HG03571 (cell line): ENCODE measurements around the gene FOSL2.
"Not testable (repeated sequence)": the region's sequence is repeated elsewhere in the genome, so short reads cannot be mapped to it uniquely, and the experiment has no call there.

ENCODE experiments used
- ATAC-seq: cut with Tn5 transposase; IDR thresholded peaks from one replicate; pipeline ENCODE4 v1.9.1; 2021; ENCODE audit not compliant: unreplicated experiment

The FOSL2 gene

DNA sequence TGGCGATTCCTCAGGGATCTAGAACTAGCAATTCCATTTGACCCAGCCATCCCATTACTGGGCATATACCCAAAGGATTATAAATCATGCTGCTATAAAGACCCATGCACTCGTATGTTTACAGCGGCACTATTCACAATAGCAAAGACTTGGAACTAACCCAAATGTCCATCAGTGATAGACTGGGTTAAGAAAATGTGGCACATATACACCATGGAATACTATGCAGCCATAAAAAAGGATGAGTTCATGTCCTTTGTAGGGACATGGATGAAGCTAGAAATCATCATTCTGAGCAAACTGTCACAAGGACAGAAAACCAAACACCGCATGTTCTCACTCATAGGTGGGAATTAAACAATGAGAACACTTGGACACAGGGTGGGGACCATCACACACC lies 20.9 kb upstream of the FOSL2 start:
- ATAC-seq = not testable (repeated sequence)

DNA sequence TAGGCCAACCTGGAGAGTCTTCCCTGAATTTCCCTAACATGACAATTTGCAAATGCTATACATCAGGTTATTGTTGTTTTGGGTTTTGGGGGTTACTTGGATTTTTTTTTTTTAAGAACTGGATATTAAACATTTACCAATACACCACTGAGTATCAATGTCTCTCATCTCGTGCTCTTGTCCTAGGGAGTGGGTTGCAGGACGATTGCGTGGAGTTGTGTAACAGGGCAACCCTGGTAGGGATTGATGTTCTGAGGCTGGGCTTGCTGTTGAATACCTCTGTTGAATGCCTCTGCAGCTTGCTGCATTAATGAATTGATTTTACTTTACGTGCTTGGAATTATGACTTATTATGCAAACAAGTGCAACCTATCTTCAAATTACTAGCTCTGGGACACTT lies 18.8 kb upstream of the FOSL2 start:
- no peak for ATAC-seq

DNA sequence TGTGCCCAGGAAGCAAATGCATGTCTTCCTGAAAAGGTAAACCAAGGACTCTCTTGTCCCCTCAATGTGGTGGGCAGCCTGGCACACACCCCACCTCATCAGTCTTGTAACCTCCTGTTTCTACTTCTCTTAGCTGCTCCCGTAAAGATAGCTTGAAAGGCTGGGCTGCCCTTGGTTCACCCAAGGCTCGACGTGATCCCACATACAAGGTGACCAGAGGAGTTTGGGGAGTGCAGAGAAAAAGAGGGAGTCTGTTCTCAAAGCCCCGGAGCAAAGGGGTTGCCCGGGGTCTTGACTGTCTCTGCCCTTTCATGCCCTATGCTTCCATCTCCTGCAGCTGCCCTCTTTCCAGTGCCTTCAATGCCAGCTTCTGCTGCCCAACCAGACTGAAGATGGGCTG lies 18.3 kb upstream of the FOSL2 start:
- ATAC-seq = no peak

DNA sequence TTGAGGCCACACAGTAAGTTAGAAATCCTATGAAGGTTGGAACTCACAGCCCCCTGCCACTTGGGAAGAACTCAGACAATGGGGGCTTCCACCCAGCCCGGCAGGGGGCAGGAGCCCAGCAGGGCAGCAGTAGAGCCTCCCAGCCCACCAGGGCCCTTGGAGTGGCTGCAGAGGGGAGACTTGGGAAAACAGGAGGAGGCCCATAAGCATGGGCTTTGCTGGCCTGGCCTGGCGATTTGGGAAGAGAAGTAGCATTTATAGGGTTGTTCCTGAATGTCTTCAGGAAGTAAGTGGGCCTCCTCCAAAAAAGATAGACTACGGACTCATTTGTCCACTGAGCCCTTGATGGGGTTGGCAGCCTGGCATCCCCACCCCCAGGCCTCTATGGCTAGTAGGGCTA lies 17.4 kb upstream of the FOSL2 start:
- no peak for ATAC-seq

DNA sequence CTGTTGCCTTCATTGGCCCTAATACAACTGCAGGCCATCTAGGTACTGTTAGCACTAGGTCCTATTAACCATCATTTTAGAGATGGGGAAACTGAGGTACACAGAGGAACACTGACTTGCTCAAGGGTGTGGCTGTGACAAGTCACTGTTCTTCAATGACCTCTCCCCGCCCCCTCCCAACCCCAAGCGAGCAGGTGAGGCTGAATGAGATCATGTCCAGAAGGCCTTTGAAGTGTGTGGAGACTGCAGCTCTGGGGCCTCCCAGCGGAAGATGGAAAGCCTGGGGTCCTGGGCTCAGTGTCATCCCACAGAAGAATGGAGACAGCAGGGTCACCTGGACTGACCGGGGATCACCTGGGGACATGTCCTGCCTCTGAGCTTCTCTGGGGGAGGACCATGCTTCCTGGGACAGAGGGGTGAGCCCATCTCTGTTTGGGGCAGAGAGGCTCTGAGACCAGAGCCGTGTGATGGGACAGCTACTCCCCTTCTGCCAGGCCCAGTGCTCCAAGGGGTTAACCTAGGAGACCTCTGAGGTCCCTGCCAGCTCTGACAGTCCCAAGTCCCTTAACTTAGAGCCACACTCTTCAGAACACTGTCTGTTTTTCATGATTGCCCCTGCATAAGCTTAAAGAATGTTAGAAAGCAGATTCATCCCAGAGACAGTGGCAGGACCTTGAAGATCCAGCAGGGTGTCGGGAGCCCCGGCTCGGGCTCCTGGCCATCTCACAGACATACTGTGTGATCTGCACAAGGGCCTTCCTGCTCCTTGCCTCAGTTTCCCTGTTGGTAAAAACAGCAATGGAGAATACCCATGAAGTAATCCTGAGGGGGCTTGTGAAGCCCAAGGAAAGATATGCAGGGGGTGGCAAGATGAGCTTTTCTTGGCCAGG lies 16.7 kb upstream of the FOSL2 start:
- ATAC-seq = no peak

DNA sequence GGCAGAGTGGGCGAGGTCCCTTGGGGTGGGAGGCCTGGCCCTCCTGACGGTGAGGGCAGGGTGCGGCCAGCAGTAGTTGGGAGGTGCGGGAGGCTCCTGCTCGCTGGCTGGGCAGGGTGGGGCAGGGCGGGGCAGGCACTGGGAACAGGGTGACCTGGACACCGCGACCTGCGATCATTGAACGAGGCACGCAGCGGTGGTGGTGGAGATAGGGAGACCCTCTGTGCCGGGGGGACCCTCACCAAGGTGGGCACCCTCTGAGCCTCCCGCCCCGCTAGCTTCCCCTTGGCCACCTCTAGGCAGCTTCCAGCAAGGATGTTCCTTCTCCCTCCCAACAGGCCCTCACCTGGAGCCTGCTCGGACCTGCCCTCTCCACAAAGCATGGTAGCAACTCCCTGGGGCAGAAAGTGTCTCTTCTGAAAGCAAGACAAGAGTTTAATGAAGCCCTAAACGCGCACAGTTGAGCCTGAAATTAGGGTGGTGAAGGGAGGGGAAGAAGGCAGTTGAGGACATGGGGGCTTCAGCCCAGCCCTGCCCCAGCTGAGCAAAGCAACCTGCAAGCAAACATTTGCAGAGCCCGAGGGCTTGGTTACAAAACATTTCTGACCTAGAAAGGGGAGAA lies 15.4 kb upstream of the FOSL2 start:
- no peak for ATAC-seq

DNA sequence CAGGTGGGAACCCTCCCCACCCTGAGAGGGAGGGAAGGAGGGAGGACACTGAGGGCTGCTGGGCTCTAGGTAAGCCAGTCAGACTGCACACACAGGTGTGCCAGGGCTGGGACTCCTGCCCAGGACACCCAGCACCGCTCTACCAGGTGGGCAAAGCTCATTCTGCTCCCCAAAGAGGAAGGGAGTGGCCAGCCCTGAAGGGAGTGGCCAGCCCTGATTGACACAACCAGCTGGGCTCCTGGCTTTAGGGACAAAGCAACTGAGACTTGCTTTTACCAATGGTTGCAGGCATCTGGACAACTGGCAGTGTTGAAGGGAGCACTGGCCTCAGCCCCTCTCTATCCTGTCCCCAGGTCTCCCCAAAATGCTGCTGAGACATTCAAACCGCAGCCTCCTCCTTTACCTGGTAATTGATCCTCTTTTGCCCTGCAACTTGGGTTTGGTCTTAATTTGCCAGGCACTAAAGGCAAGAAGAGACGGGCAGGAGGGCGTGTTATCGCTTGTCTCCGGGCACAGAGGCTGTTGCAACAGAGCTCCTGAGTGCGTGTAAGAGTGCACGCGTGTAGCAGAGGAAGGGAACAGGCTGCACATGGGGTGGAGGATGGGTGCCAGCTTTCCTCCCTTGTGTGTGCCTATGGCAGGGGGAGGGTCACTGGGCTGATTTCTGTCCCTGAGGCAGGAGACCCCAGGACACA lies 14.5 kb upstream of the FOSL2 start:
- ATAC-seq = no peak

DNA sequence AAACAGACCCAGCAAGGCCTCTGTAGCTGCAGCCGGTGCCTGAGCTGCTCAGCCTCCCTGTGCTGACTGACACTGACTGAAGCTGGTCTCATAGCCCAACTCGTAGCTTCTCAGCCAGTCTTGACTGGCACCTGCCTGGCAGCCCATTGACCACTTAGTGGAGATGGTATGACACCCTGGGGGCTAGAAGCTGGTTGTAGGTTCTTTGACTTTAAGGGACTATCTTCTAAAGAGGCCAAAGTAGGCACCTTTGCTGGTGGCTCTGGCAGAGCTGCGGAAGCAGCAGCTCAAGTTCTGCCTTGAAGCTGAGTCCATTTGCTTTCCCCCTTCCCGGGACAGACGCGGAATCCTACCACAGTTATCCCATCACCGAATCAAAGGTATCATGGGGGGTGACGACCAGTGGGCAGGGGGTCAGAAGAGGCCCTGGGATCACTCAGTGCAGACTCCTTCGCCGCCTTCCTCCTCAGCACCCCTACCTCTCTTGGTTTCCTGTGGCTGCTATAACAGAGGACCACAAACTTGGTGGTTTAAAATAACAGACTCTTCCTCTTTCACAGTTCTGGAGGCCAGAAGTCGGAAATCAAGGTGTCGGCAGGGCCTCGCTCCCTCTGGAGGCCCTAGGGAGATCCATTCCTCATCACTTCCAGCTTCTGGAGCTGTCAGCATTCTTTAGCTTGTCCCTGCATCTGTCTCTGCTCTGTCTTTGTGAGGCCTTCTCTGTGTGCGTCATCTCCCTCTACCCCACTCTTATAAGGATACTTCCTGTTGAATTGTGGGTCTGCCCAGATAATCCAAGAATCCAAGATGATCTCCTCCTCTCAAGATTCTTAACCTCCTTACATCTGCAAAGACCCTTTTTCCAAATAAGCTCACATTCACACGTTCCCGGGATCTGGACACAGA lies 13.7 kb upstream of the FOSL2 start:
- ATAC-seq = no peak

DNA sequence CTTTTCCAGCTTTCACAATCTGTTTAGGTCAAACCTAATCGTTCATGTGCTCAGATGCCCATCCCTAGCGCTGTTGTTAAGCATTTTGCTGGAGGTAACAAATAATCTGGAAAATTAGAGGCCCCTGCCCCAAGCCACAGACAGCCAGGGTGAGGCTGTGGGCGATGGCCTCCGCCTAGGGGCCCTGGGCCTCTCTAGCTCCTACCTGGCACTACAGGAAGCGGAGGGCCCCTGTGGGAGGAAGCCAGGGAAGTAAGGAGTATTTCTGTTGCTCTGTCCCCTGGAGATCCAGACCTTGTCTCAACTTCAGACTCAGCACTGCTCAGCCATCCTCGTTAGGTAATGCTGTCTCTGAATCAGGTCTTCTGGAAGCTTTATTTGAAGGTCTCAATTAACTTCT lies 12.4 kb upstream of the FOSL2 start:
- ATAC-seq = no peak

DNA sequence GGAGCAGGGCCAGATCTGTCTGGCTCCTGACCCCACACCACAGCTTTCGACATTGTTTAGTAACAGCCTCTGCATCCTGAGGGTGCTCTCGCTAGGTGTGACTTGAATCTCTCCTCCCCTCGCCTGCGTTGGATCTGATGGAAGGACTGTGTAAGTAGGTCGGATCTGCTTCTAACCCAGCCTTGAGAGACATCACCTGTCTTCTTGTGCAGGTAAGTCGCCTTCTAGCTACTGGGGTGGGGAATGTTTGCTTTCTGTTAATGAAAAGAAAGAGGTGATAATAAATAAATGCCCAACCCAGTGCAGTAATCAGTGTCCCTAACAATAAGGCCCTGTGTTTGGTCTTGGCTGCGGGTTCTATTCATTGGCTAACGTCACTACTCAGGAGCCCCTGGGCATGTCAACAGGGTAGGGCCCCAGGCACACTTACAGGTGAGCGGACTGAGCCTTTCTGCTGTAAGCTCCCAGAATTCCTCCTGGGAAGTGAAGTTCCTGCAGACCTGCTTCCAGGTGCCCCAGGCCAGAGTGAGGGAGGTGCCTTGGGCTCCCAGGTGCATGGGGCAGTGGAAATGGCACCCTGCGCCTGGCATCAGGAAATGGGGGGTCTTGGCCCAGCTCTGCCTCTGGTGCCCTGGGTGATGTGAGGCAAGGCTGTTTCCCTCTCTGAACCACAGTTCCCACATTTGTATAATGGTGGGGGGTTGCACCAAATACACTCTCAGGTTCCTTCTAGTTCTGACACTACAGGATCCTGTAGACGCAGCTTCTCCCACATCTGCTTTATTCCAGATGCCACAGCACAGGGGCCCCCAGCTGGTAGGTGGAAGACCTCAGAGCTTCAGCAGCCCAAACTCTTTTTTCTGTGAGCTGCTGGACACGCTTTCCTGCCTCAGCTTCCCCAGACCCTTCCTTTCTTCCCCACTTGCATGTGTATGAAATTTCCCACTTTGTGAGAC lies 11.2 kb upstream of the FOSL2 start:
- no peak for ATAC-seq

DNA sequence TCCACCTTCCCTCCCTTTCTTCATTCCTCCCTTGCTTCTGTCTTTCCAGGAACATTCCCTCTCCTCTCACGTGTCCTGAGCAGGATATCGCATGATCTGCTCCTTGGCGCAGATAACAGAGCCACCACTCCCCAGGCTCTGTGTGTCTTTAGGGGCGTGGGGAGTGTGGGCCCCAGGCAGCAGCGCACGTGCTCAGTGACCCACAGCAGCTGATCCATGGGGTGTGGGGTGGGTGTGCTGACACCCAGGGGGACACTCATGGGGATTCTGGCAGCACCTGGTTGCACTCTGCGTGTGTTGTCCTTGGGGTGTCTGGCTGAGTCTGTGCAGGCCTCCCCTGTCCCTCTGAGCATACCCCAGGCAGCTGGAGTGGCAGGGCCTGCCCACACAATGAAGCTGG lies 9.9 kb upstream of the FOSL2 start:
- ATAC-seq = no peak

DNA sequence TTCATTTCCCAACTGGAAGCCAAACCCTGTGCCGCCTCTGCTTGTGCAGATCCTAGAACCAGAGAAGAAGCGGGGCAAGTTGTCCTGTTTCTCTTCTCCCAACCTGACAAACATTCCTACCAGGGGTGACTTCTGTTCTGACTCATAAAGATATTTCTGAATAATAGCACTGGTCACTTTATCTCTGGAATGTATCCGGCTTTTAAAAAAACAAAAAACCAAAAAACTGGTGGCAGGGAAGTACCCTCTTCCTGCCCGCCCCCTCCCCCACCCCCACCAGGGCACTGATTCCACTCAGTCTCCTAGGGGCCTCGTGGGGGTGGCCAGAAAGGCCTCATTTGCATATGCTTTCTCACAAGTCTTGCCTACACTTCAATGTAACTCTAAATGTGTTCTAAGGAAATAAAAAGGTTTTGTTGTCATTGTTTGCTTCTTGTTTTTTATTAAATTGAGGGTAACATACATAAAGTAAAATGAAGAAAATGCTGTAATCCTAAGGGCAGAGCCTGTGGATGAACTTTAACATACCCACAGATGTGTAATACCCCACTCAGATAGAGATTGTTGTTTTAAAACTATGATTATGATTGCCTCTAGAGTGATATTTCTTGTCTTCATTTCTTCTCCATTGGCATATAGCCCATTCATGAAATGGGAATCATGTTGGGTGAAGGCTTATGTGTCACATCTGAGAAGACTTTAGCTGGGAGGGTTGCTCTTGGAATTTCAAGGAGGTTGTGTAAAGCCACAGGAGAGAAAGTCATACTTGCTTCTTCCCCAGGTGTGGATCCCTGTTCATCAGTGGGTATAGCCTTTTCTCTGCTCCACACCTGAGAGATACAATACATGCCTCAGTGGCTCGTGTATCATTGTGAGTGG lies 5.3 kb upstream of the FOSL2 start:
- no peak for ATAC-seq

DNA sequence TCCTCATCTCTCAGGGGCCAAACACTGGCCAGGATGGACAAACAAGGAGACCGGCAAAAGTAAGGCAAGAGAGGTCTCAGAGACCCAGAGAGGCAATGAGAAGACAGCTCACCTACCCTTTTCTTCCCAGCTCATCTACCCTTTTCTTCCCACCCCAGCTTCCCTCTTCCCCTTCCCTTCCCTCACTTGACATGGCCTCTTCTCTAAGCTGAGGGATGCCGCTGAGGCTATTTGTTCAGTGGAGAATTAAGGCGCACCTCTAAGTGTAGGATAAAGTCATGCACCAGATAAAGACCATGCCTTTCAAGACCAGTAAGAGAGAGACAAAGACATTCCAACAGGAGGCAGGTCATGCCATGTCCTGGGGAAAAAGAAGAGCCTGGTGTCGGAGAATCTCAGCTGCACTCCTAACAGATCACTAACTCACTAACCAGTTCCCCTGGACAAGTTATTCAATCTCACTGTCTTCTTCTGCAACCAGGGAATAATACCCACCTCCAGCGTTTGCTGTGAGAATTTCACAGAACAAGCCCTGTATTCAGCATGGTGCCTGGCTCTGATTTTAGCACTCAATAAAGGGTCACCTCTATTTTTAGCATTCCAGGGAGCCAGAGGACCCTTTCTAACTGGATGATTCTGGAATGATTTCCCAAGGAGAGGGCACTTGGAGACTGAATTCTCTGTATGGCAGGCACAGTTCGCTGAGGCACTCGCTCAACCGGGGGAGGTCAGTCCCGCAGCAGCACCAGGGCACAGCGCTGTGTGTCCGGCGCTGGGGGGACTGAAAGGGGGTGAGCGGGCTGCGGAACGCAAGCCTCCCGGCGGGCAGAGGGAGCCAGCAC lies 3.0 kb upstream of the FOSL2 start:
- no peak for ATAC-seq

DNA sequence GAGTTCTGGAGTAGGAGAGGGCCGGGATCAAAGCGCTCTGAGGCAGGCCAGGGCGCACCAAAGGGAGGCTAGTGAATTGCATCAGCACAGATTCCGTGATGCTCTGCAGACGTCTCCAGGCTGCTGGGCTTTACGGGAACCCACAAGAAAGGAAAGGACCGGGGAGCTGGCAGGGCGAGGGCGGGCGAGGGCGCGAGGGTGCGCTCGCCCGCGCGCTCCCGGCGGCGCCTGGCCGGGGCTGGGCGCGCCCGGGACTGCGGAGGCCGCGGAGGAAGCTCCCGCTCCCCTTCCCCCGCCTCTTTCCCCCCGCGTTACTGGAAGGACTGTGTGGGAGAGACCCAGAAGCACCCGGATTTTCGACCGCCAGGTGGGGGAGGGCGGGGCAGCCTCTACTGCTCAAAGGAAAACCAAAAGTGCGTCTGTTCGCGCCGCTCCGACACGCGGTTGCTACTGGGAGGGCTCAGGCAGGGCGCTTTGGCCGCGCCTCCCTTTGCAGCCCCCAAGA lies 2.4 kb upstream of the FOSL2 start:
- ATAC-seq = no peak

DNA sequence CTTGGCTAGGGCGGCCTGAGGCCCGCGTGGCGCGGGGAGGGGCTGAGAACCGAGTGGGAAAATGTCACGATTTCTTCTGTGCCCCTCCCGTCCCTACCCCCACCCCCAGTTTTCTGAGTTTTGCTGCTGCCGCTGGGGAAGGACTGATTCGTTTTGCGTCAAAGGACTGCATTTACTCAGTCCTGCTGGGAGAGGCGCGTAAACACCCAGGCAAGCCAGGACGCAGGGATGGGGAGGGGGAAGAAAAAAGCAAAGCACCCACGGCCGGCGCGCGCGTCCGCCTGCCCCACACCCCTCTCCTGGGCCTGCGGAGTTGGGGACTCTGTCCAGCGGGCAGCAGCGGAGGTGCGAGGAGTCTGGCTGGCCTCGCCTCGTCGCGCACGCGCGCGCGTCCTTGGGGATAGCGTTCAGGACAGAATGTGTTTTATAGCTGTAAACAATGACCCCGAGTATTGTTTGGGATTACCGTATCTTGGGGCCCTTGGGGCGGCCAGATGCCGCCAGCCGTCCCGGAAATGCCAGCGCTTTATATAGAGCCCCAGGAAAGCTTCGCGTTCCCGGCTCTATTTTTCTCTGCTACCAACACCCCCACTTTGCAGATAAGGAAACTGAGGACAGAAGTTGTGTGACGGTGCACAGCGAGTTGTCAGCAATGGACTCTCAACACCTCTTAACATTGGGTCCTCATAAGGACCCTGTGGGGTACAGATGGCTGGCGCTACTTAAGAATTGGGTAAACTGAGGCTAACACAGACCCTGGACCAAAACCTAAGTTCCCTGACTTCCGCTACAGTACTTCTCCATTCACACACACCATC lies 1.7 kb upstream of the FOSL2 start:
- ATAC-seq = no peak

DNA sequence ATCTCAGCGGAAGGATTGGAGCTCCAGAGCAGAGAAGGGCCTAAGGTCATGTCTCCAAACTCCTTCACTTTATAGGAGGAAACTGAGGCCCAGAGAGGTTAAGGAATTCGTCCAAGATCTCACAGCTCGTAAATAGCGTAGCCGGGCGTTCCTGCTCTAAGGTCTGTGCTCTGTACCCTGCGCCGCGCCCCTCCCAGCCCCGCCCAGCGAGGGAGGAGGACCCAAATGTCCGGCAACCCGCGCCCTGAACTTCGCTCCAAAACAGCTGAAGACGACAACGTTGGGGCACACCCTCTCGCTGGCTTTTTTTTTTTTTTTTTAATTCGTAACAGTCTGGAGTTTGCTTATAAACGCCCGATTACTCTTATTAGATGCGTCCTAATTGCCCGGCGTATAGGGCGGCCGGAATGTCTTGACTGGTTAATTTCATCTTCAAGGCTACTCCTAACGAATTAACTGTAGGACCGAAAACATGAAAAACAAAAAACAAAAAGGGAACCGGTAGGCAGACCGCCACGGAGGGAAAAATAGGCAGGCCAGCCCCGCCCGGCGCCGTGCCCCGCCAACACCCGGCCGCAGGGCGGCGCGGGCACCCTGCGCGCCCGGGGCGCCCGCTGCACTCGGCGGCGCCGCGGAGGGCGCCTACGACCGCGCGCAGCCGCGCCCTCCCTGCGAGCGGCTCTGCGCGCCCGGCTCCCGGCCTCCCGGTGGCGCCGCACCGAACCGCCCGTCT lies 928 bp upstream of the FOSL2 start:
- peak; percentile 33 for ATAC-seq
